ENCODE results near the gene FUT3.
"Not testable (repeated sequence)": the region's sequence is repeated elsewhere in the genome, so short reads cannot be mapped to it uniquely, and the experiment has no call there.

The FUT3 gene

GRCh38 chr19:5851302-5851701 lies at the start of gene FUT3:
FUT3 (minus strand) TSS chr19:5851449.
- DNase-seq (ENCODE audit: low read depth in 2 of 2): no peak

GRCh38 chr19:5900976-5901375 lies 49.7 kb upstream of the FUT3 start:
- DNase-seq (ENCODE audit: low read depth in 2 of 2): no peak

- DNase-seq (ENCODE audit: low read depth in 2 of 2): no peak
Observed at GRCh38 chr19:5899728-5900526, 48.7 kb upstream of the FUT3 start.

- DNase-seq (ENCODE audit: low read depth in 2 of 2): no peak
Observed at GRCh38 chr19:5897189-5897969, 46.1 kb upstream of the FUT3 start.

- DNase-seq (ENCODE audit: low read depth in 2 of 2): no peak
Observed at GRCh38 chr19:5896365-5897076, 45.3 kb upstream of the FUT3 start.

GRCh38 chr19:5895890-5896289 lies 44.6 kb upstream of the FUT3 start:
- DNase-seq (ENCODE audit: low read depth in 2 of 2): no peak

- DNase-seq (ENCODE audit: low read depth in 2 of 2): no peak
Observed at GRCh38 chr19:5895409-5895808, 44.2 kb upstream of the FUT3 start.

GRCh38 chr19:5894704-5895349 lies 43.6 kb upstream of the FUT3 start:
- no peak for DNase-seq (ENCODE audit: low read depth in 2 of 2)

GRCh38 chr19:5893907-5894703 lies 42.9 kb upstream of the FUT3 start:
- DNase-seq (ENCODE audit: low read depth in 2 of 2): no peak

GRCh38 chr19:5893296-5893903 lies 42.2 kb upstream of the FUT3 start:
- no peak for DNase-seq (ENCODE audit: low read depth in 2 of 2)

- no peak for DNase-seq (ENCODE audit: low read depth in 2 of 2)
Observed at GRCh38 chr19:5892772-5893275, 41.6 kb upstream of the FUT3 start.

GRCh38 chr19:5891938-5892771 lies 40.9 kb upstream of the FUT3 start:
- DNase-seq (ENCODE audit: low read depth in 2 of 2): no peak

- no peak for DNase-seq (ENCODE audit: low read depth in 2 of 2)
Observed at GRCh38 chr19:5891572-5891937, 40.3 kb upstream of the FUT3 start.

GRCh38 chr19:5890099-5890498 lies 38.9 kb upstream of the FUT3 start:
- DNase-seq (ENCODE audit: low read depth in 2 of 2): no peak

GRCh38 chr19:5889288-5889971 lies 38.2 kb upstream of the FUT3 start:
- no peak for DNase-seq (ENCODE audit: low read depth in 2 of 2)

- DNase-seq (ENCODE audit: low read depth in 2 of 2): not testable (repeated sequence)
Observed at GRCh38 chr19:5884065-5884811, 33.0 kb upstream of the FUT3 start.

- DNase-seq (ENCODE audit: low read depth in 2 of 2): not testable (repeated sequence)
Observed at GRCh38 chr19:5883157-5883873, 32.1 kb upstream of the FUT3 start.
